Activated CD4-positive, alpha-beta T cell treated with anti-CD3 and anti-CD28 coated beads, Interleukin-2, amount 50 U/mL, for 4 hours (primary cell): Measurements from ENCODE around the gene EPB41L4B.
"Not testable (repeated sequence)": the region's sequence is repeated elsewhere in the genome, so short reads cannot be mapped to it uniquely, and the experiment has no call there.

ENCODE experiments used
- DNase-seq, 2 experiments: peaks; one replicate each; pipeline ENCODE4 v3.0.0-alpha.2; 2020

EPB41L4B gene

GRCh38 chr9:109242014-109242413 is 78.8 kb downstream of the EPB41L4B start:
- no peak for DNase-seq

DNA sequence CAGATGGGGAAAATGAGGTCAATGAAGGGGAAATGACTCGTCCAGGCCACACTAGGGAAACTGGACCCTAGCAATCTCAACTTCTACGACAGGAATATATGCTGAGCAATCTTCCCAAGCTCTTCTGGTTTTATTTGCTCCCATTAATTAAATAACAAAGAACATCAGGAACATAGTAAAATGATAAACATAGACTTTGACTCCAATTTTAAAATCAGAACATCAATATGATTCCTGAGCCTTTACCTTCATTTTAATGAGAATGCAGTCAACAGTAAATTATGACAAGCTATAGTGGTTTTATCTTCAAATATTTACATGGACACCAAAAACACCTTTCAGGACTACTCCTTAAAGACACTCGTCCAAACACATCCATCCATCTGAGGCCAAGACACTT is 79.7 kb downstream of the EPB41L4B start:
- DNase-seq, result no peak

DNA sequence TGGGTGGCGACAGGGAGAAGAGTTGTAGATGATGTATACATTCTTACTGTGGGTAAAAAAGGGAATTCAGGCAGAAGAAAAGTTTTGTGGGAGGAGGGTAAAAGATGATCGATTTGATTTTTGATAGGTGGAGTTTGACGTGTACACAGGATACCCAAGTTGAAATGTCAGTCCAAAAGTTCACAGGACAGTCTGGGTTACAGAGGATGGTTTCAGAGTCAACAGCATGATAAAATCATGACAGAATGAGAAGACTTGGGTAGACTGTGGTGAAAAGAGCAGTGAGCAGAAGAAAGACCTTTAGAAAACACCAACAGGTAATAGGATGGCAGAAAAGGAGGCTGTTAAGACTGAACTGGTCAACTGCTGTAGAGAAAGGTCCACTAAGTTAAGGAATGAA is 81.6 kb downstream of the EPB41L4B start:
- DNase-seq, result no peak

GRCh38 chr9:109238655-109239054 is 82.2 kb downstream of the EPB41L4B start:
- no peak for DNase-seq

DNA sequence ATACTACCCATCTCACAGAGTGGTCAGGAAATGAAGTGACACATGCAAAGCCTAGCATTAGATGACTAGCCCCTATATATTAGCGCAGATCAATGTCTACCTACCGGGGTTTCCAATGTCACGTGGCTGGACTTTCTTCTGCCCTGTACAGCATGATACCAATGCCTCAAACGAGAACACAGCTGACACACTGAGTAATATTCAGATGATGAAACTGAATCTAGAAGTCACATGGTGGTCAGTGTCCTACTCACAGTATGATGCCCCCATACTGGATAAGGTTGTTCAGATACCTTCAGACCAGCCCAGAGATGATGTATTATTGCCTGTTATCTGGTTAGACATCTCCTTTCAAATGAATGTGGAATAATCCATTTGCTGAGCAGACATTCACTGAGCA is 82.7 kb downstream of the EPB41L4B start:
- DNase-seq, result no peak

DNA sequence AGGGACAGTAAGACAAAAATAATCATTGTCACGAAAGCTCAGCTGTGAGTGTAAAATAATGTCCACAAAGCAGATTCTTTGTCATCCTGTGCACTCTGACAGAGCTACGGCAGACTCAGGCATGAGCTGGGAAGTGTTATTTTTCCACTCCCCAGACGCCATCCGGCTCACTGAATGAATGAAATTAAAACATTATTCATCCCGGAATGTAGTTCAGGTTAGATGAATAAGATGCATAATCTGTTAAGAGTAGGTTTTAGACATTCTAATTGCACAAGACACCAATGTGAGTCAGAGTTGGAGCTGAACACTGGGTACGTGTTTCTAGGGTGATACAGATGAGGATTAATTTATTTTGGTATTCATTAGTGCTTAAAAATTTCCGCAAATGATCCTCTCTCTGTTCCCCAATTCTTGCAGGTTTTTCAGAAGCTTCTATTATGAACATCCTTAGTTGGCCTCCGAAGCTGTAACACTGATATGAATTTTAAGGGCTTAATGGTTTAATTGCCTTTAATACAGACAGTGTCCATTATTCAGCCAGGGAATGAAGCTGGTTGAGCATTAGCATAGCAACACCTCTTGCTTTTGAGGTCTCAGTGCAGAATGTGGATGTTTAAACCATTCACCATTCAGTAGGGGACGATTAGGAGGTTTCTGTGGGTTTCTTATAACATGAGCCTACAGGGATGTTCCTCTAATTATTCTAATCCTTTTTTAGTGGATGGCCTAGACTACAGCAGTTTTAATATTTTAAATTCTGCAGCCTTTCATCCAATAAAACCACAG is 88.2 kb downstream of the EPB41L4B start:
- DNase-seq, result no peak

- DNase-seq, result no peak
Observed at GRCh38 chr9:109231593-109231992, 89.3 kb downstream of the EPB41L4B start.

GRCh38 chr9:109230277-109230676 is 90.6 kb downstream of the EPB41L4B start:
- no peak for DNase-seq

- no peak for DNase-seq
Observed at GRCh38 chr9:109229682-109230081, 91.2 kb downstream of the EPB41L4B start.

DNA sequence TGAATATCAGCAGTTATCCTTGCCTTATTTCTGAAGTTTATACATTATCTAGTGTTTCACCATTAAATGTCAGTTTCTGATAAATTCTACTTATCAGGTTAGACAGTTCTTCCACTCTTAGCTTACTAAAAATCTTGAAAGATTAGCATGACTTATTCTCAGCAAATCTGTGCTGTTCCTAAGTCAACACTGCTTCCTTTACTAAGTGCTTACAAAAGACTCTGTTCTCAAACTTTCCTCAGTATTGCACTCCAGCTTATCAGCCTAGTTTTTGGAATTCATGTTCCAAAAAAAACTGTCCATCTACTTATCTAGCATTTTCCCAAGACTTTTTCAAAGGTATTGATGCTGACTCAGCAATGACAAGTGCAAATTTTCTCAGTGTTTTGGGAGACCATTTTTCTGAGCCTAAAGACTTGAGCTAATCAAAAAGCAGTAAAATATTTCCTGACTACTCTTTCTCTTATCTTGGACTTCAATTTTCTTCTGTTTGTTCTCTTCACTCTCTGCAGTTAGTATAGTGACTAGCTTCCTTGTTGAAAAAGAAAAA is 92.7 kb downstream of the EPB41L4B start:
- no peak for DNase-seq

- DNase-seq, result no peak
Observed at GRCh38 chr9:109225629-109226028, 95.2 kb downstream of the EPB41L4B start.

- no peak for DNase-seq
Observed at GRCh38 chr9:109224751-109225150, 96.1 kb downstream of the EPB41L4B start.

- not testable (repeated sequence) for DNase-seq
Observed at GRCh38 chr9:109218242-109218641, 102.6 kb downstream of the EPB41L4B start.

GRCh38 chr9:109214414-109214813 is 106.4 kb downstream of the EPB41L4B start:
- no peak for DNase-seq

- no peak for DNase-seq
Observed at GRCh38 chr9:109213285-109214121, 107.4 kb downstream of the EPB41L4B start.

- DNase-seq, result no peak
Observed at GRCh38 chr9:109212768-109213167, 108.1 kb downstream of the EPB41L4B start.

GRCh38 chr9:109206670-109207069 is 114.2 kb downstream of the EPB41L4B start:
- DNase-seq, result no peak

DNA sequence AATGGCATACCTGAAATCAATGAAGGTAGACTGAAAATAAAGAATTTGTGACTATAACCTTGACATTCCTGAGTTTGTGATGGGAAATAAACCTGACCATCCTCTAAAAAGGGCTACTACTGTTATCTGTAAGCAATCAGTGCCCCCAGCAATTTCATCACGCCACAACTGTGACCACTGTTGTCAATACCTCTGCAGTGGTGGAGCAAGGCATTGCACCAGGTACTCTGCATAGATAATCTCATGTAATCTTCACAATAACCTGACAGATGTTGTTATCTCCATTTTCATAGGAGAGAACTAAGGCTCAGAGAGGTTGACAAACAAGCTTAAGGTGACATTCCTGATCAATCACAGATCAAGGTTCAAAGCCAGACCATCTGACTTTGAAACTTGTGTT is 115.3 kb downstream of the EPB41L4B start:
- no peak for DNase-seq

DNA sequence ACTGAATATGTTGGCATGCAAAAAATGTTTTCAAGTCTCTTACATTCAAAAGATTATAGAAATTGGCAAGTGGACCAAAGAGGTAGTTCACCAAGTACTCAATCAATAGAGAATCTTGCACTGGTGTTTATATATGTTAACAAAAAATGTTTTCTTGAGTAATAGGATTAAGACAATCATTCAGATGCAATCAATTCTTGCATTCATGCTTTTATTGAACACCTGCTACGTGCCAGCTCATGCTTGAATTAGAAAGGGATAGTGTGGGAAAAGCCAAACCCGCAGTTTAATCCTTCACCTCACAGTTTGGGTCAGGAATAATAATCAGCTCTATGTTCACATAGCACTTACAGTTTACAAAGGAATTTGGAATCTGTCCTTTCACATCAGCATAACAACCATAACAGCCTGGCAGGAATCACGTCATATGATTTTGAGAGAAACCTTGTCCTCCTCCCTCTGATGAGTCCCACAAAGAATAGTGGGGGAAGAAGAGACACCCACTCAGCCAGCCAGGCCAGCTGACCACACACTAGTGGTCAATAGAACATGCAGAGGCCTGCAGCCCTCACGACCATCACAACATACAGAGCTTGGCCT is 117.0 kb downstream of the EPB41L4B start:
- DNase-seq, result no peak

DNA sequence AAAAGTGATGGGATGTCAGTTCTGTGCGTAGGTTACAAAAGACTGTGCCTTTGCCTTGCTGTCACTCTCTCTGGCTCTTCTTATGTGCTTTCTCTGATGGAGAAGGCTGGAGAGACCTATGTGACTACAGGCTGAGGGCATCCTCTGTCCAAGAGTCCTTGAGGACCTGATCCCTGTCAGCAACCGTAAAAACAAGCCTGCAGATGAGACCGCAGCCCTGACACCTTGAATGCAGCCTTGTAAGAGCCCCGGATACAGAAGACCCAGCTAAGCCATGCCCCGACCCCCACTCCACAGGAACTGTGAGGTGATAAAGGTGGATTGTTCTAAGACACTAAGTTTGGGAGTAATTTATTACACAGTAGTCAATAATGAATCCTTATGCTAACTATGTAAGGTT is 121.2 kb downstream of the EPB41L4B start:
- no peak for DNase-seq

- no peak for DNase-seq
Observed at GRCh38 chr9:109198736-109199382, 122.0 kb downstream of the EPB41L4B start.

DNA sequence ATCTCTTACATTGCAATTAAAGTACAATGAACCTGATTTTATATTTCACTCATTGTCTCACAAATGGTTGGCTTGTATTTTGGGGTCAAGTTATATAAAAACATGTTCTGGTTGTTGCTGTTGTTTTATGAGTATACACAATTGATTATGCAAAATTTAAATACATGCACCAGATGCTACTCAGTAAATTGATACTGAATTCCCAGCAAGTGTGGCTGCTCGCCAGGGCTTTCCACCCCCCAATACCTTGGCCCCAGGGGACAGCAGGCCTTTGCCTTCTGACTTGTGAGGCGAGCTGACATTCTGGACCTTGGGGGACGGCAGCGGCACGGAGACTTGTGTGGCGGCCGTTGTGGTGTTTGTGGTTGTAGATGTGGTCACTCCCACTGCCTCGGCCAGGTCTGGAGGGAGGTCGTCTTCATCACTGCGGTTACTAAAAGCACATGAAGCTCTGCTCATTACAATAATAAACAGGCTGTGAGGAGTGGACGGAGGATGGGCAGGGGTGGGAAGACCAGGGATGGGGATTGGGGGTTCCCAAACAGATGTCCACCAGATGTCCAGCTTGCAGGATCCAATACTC is 126.8 kb downstream of the EPB41L4B start:
- DNase-seq, result no peak
